Peyer's patch (tissue), 4 donors: Measurements from ENCODE around the gene P2RY11. TPM values are rescaled to one million over a fixed set of nuclear protein-coding genes. Genes with fewer than 3 reads are reported as not detected.

Experiments
- DNase-seq, 3 donors: peaks; one replicate each; pipeline ENCODE4 v3.0.0-alpha.2; 2017 to 2019
- H3K27ac ChIP-seq, 4 donors: fragments of 200-600 bp; sonication (generic); one replicate each; pipeline ENCODE4 v1.5.1; 2016 to 2019
- H3K27me3 ChIP-seq, 2 donors: fragments of 200-600 bp; sonication (generic); one replicate each; pipeline ENCODE4 v1.5.1; 2019
- H3K36me3 ChIP-seq, 3 donors: fragments of 200-600 bp; sonication (generic); one replicate each; pipeline ENCODE4 v1.5.1; 2016 to 2019
- H3K4me1 ChIP-seq, 4 donors: fragments of 200-600 bp; sonication (generic); one replicate each; pipeline ENCODE4 v1.5.1; 2016 to 2019
- H3K4me3 ChIP-seq, 4 donors: fragments of 200-600 bp; sonication (generic); 1 replicate in 3 of 4; 2 replicates in 1 of 4; pipeline ENCODE4 v1.5.1; 2016 to 2019; ENCODE audit warnings: mild to moderate bottlenecking in 1 of 4
- H3K9me3 ChIP-seq, 4 donors: fragments of 200-600 bp; sonication (generic); one replicate each; pipeline ENCODE4 v1.5.1; 2016 to 2019; ENCODE audit warnings: mild to moderate bottlenecking in 1 of 4
- CTCF ChIP-seq, 6 experiments: fragments of 450-650 bp in 4 of 6; fragments of 200-600 bp in 2 of 6; sonication (generic) in 1 of 6; IDR thresholded peaks; one replicate each; pipeline ENCODE4 v1.5.1; 2017 to 2019; ENCODE audit warnings: antibody characterized with exemption in 6 of 6, mild to moderate bottlenecking in 3 of 6, moderate library complexity in 1 of 6
- POLR2A ChIP-seq, 2 donors: fragments of 450-650 bp; IDR thresholded peaks; one replicate each; pipeline ENCODE4 v1.5.1; 2017; ENCODE audit warnings: antibody characterized with exemption in 2 of 2, mild to moderate bottlenecking in 2 of 2, moderate library complexity in 2 of 2
- total RNA-seq, 4 donors: library from RNA; depleted of rRNA; stranded (reverse); fragments of >200 nt; gene quantifications; one replicate each; pipeline ENCODE4 v1.1.0, GENCODE V29; 2016

Gene P2RY11
- total RNA-seq, 4 donors from 2014 or later, result 7.0 to 21.5 (median 11.6) TPM

- peaks cover 0 to 10% (median 4%) of the 10 kb centered on the region in 4 donors for H3K4me1 ChIP-seq
- H3K27ac ChIP-seq, result no peak overlapping the region
- TF ChIP-seq CTCF (IDR thresholded peaks at IDR 0.05), result no peak
- no peak for DNase-seq
- H3K27me3 ChIP-seq, result no peaks in the 10 kb centered on the region
- no peak overlapping the region for H3K4me3 ChIP-seq
- H3K9me3 ChIP-seq, result no peaks in the 10 kb centered on the region
- peaks cover 0 to 39% (median 0%) of the 10 kb centered on the region in 3 donors for H3K36me3 ChIP-seq
Measured at GRCh38 chr19:10089801-10090375, 21.6 kb upstream of the P2RY11 start.

GRCh38 chr19:10091370-10091687, 20.2 kb upstream of the P2RY11 start:
- no peaks in the 10 kb centered on the region for H3K27me3 ChIP-seq
- no peaks in the 10 kb centered on the region for H3K9me3 ChIP-seq
- peaks cover 0 to 39% (median 0%) of the 10 kb centered on the region in 3 donors for H3K36me3 ChIP-seq
- H3K4me3 ChIP-seq, result no peak overlapping the region
- H3K27ac ChIP-seq, result peak overlapping the region in 2 of 4 donors; percentile 49 to 59
- no peak for DNase-seq
- H3K4me1 ChIP-seq, result peaks cover 0 to 9% (median 6%) of the 10 kb centered on the region in 4 donors
- TF ChIP-seq POLR2A (IDR thresholded peaks at IDR 0.05), result no peak
- TF ChIP-seq CTCF (IDR thresholded peaks at IDR 0.05), result no peak

GRCh38 chr19:10091895-10092641, 19.4 kb upstream of the P2RY11 start:
- H3K4me3 ChIP-seq, result no peak overlapping the region
- peak overlapping the region in 2 of 4 donors; percentile 49 to 59 for H3K27ac ChIP-seq
- H3K27me3 ChIP-seq, result no peaks in the 10 kb centered on the region
- DNase-seq, result peak in 2 of 3 donors; percentile 73 to 78
- no peaks in the 10 kb centered on the region for H3K9me3 ChIP-seq
- peaks cover 0 to 39% (median 0%) of the 10 kb centered on the region in 3 donors for H3K36me3 ChIP-seq
- TF ChIP-seq CTCF (IDR thresholded peaks at IDR 0.05) (no peak), POLR2A (IDR thresholded peaks at IDR 0.05) (no peak)
- H3K4me1 ChIP-seq, result peaks cover 0 to 13% (median 7%) of the 10 kb centered on the region in 4 donors

GRCh38 chr19:10092648-10093294, 18.7 kb upstream of the P2RY11 start:
- no peak overlapping the region for H3K4me3 ChIP-seq
- no peak for DNase-seq

More at GRCh38 chr19:10092648-10093294, 18.7 kb upstream of the P2RY11 start:
- Histone ChIP-seq H3K9me3 (no peaks in the 10 kb centered on the region), H3K27ac (peak overlapping the region in 2 of 4 donors; percentile 49 to 59), H3K36me3 (peaks cover 0 to 39% (median 0%) of the 10 kb centered on the region in 3 donors), H3K27me3 (no peaks in the 10 kb centered on the region), H3K4me1 (peaks cover 0 to 13% (median 5%) of the 10 kb centered on the region in 4 donors)
- TF ChIP-seq POLR2A (IDR thresholded peaks at IDR 0.05), result no peak
- no peak for TF ChIP-seq CTCF (IDR thresholded peaks at IDR 0.05)
